Spleen (tissue), 7 donors: ENCODE data around the gene GPR84.

Experiments used
- POLR2A ChIP-seq, 3 donors: fragments of 450-650 bp; IDR thresholded peaks; one replicate each; pipeline ENCODE4 v1.5.1; 2017; ENCODE audit warnings: antibody characterized with exemption in 3 of 3, mild to moderate bottlenecking in 1 of 3
- POLR2AphosphoS5 ChIP-seq, 3 donors: sonication (generic); formaldehyde crosslinking; IDR thresholded peaks; one replicate each; pipeline ENCODE4 v1.5.1; 2017; ENCODE audit warnings: antibody characterized with exemption in 3 of 3
- TF ChIP-seq, protein P1 (sequence below), 11 experiments: fragments of 200-600 bp in 7 of 11; fragments of 450-650 bp in 4 of 11; sonication (generic) in 4 of 11; IDR thresholded peaks in 8 of 11; conservative IDR thresholded peaks in 3 of 11; 1 replicate in 7 of 11; 2 replicates in 4 of 11; pipeline versions ENCODE4 v1.4.0 to v1.8.0; 2016 to 2021; ENCODE audit warnings: antibody characterized with exemption in 11 of 11, inconsistent platforms in 4 of 11, mild to moderate bottlenecking in 1 of 11
- donor health status: DM: no; HTN: no; CAD: no; lungs with moderate emphysema.
- donor health status: DM: no; HTN: no; CAD: no.
- donor health status: DM: no; HTN: no; CAD: no.

DNA sequence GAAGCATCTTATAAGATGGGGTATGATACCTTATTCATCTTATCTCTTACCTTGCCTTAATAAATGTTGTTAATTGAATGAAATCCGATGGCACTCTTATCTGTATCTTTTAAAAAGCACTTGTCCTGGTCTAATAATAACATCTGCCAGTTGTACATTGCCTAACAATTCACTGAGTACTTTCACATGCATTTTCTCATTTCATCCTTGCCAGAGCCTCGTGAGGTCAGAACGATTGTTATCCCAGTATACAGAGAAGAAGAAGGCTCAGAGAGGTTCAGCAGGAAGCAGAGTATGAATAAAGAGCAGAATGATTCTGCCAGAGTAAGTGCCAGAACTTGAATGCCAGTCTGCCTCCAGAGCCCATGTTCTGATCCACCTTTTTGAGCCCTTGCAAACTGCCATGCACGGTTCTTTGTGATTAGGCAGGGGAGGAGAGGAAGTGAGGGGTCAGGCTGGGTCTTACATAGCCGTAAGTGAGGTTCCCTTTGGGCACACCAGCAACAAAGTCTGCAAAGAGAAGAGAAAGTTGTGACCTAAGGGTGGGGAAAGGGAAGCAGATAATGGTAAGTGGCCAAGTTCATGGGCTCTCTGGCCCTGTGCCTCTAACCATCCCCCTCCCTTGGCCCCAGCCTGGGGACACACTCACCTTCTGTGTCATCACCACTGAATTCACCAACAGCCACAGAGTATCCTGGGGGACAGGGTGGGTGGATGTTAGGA, 43.1 kb upstream of the GPR84 start:
- TF ChIP-seq, protein P1, sequence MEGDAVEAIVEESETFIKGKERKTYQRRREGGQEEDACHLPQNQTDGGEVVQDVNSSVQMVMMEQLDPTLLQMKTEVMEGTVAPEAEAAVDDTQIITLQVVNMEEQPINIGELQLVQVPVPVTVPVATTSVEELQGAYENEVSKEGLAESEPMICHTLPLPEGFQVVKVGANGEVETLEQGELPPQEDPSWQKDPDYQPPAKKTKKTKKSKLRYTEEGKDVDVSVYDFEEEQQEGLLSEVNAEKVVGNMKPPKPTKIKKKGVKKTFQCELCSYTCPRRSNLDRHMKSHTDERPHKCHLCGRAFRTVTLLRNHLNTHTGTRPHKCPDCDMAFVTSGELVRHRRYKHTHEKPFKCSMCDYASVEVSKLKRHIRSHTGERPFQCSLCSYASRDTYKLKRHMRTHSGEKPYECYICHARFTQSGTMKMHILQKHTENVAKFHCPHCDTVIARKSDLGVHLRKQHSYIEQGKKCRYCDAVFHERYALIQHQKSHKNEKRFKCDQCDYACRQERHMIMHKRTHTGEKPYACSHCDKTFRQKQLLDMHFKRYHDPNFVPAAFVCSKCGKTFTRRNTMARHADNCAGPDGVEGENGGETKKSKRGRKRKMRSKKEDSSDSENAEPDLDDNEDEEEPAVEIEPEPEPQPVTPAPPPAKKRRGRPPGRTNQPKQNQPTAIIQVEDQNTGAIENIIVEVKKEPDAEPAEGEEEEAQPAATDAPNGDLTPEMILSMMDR (IDR thresholded peaks at IDR 0.05 in 8 of 11, conservative IDR thresholded peaks at IDR 0.05 in 3 of 11), result no peak
- no peak for TF ChIP-seq POLR2AphosphoS5 (IDR thresholded peaks at IDR 0.05)
- no peak for TF ChIP-seq POLR2A (IDR thresholded peaks at IDR 0.05)
